ENCODE measurements around the gene HMGN5.

HMGN5 gene

DNA sequence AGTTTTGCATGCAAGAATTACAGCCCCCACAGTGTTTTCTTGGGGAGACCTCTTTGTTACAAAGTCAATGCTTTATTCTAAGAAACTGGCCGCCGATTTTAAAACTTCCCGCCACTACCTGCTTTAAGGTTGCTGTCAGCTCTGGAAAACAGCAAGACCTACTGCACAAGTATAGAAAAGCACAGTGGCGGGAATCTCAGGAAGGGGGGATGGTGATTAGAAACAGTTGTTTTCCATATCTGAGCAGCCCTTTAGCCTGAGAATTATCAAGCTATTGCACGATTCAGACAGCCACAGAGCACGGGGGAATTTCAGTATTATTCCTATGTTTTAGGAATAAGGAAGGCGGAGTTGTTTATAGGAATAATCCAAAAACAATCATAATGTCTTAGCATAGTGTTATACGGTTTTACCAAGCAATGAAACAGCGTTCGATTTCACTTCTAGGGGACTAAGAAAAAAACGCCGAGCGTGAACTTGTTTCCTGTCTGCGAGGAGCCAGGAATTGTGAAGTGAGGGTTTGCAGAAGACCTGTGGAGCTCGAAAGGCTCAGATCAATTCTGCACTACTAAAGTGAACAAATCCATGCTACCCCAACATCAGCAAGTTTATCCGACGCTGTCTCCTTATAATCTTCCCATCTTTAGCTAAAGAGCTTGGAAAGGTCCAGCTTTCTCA lies 81.3 kb downstream of the HMGN5 start:
- DNase-seq (ENCODE audit: low spot score) = peak; percentile 1

DNA sequence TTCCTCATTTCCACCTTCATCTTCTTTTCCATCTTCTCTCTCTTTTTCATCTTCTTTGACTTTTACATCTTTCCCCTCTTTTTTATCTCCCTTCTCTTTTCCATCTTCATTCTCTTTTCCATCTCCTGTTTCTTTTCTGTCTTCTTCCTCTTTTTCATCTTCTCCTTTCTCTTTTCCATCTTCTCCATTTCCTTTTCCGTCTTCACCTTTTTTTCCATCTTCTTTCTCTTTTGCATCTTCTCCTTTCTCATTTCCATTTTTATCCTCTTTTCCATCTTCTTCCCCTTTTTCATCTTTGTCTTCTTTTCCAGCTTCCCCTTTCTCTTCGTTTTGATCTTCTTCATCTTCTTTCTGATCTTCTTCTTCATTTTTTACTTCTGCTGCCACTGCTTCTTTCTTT lies 87.0 kb downstream of the HMGN5 start:
- no peak for DNase-seq (ENCODE audit: low spot score)

DNA sequence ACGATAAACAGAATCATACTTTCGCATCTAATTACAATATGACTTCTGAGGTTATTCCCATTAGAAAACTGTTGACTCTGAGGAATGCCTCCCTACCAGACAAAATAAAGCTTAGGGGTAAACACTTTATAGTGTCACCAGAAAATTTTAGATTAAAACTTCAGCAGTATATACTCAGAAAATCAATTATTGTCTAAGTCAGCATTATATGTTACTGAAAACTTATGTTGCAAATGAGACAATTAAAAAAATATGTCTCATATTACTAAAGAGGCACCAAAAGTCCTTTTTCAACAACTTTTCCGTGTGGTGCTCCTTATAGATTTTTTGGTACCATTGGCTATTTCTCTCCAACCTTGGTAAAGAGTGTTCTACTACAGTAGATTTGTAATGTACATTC lies 91.4 kb downstream of the HMGN5 start:
- no peak for DNase-seq (ENCODE audit: low spot score)

DNA sequence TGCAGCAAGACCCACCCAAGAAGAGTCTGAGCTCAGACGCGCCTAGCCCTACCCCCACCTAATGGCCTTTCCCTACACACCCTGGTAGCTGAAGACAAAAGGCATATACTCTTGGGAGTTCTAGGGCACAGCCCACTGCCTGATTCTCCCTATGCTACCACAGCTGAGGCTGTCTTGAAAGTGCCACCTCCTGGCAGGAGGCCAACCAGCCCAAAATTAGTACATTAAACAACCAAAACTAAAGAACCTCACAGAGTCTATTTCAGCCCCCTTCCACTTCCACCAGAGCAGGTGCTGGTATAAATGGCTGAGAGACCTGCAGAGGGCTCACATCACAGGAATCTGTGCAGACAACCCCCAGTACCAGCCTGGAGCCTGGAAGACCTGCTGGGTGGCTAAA lies 119.1 kb downstream of the HMGN5 start:
- DNase-seq (ENCODE audit: low spot score) = no peak
